HEK293 (cell line): ENCODE measurements around the gene ART1.

Experiments used
- BCL6B ChIP-seq: fragments of 450-650 bp; formaldehyde crosslinking; IDR thresholded peaks from 2 replicates; pipeline ENCODE4 v1.5.1; 2017; ENCODE audit warnings: missing biosample characterization, missing genetic modification characterization
- GLIS2 ChIP-seq: fragments of 450-650 bp; formaldehyde crosslinking; IDR thresholded peaks from 2 replicates; pipeline ENCODE4 v1.5.1; 2016; ENCODE audit warnings: missing biosample characterization, missing genetic modification characterization
- IKZF3 ChIP-seq: fragments of 450-650 bp; IDR thresholded peaks from 2 replicates; pipeline ENCODE4 v1.5.0; 2018; ENCODE audit warnings: missing biosample characterization, mild to moderate bottlenecking, missing genetic modification characterization, moderate library complexity
- INSM2 ChIP-seq: fragments of 450-650 bp; formaldehyde crosslinking; IDR thresholded peaks from 2 replicates; pipeline ENCODE4 v1.5.1; 2016; ENCODE audit warnings: missing biosample characterization, missing genetic modification characterization
- OVOL3 ChIP-seq: fragments of 450-650 bp; formaldehyde crosslinking; IDR thresholded peaks from 2 replicates; pipeline ENCODE4 v1.5.1; 2016; ENCODE audit warnings: missing biosample characterization, missing genetic modification characterization
- PBX3 ChIP-seq: sonication (generic); formaldehyde crosslinking; IDR thresholded peaks from 2 replicates; pipeline ENCODE4 v1.8.1; 2022; ENCODE audit warnings: mild to moderate bottlenecking, moderate library complexity, missing genetic modification reagents
- PRDM10 ChIP-seq: fragments of 450-650 bp; formaldehyde crosslinking; IDR thresholded peaks from 2 replicates; pipeline ENCODE4 v1.5.1; 2016; ENCODE audit warnings: missing biosample characterization, missing genetic modification characterization
- SCRT1 ChIP-seq: fragments of 450-650 bp; formaldehyde crosslinking; IDR thresholded peaks from 2 replicates; pipeline ENCODE4 v1.5.1; 2016; ENCODE audit warnings: missing biosample characterization, missing genetic modification characterization, borderline replicate concordance
- ZFP69B ChIP-seq: fragments of 450-650 bp; formaldehyde crosslinking; IDR thresholded peaks from 2 replicates; pipeline ENCODE4 v1.5.1; 2016; ENCODE audit warnings: missing biosample characterization, missing genetic modification characterization
- ZNF10 ChIP-seq: fragments of 450-650 bp; formaldehyde crosslinking; IDR thresholded peaks from 2 replicates; pipeline ENCODE4 v1.5.1; 2017; ENCODE audit warnings: missing biosample characterization, missing genetic modification characterization
- ZNF169 ChIP-seq: fragments of 450-650 bp; formaldehyde crosslinking; IDR thresholded peaks from 2 replicates; pipeline ENCODE4 v1.5.1; 2016; ENCODE audit warnings: missing biosample characterization, missing genetic modification characterization
- ZNF2 ChIP-seq: fragments of 450-650 bp; formaldehyde crosslinking; IDR thresholded peaks from 2 replicates; pipeline ENCODE4 v1.5.1; 2016; ENCODE audit warnings: missing biosample characterization, missing genetic modification characterization
- ZNF202 ChIP-seq: fragments of 450-650 bp; formaldehyde crosslinking; IDR thresholded peaks from 2 replicates; pipeline ENCODE4 v1.5.1; 2016; ENCODE audit warnings: missing biosample characterization, missing genetic modification characterization, borderline replicate concordance
- ZNF211 ChIP-seq: fragments of 450-650 bp; formaldehyde crosslinking; IDR thresholded peaks from 2 replicates; pipeline ENCODE4 v1.5.1; 2016; ENCODE audit warnings: low read depth, missing biosample characterization, missing genetic modification characterization
- ZNF23 ChIP-seq: fragments of 450-650 bp; formaldehyde crosslinking; IDR thresholded peaks from 2 replicates; pipeline ENCODE4 v1.5.1; 2016; ENCODE audit warnings: missing biosample characterization, missing genetic modification characterization, borderline replicate concordance
- ZNF248 ChIP-seq: fragments of 450-650 bp; formaldehyde crosslinking; IDR thresholded peaks from 2 replicates; pipeline ENCODE4 v1.5.1; 2017; ENCODE audit warnings: missing biosample characterization, missing genetic modification characterization
- ZNF280C ChIP-seq: fragments of 450-650 bp; formaldehyde crosslinking; IDR thresholded peaks from 2 replicates; pipeline ENCODE4 v1.5.1; 2016; ENCODE audit warnings: missing biosample characterization, missing genetic modification characterization
- ZNF335 ChIP-seq: fragments of 450-650 bp; formaldehyde crosslinking; conservative IDR thresholded peaks from 2 replicates; pipeline ENCODE4 v1.5.1; 2016; ENCODE audit warnings: missing biosample characterization, missing genetic modification characterization
- ZNF341 ChIP-seq: fragments of 450-650 bp; formaldehyde crosslinking; IDR thresholded peaks from 2 replicates; pipeline ENCODE4; 2016; ENCODE audit warnings: low read depth, missing biosample characterization, missing genetic modification characterization
- ZNF449 ChIP-seq: fragments of 450-650 bp; formaldehyde crosslinking; IDR thresholded peaks from 2 replicates; pipeline ENCODE4 v1.5.1; 2017; ENCODE audit warnings: missing biosample characterization, mild to moderate bottlenecking, missing genetic modification characterization, moderate library complexity
- ZNF548 ChIP-seq: fragments of 450-650 bp; formaldehyde crosslinking; IDR thresholded peaks from 2 replicates; pipeline ENCODE4 v1.5.1; 2016; ENCODE audit warnings: missing biosample characterization, missing genetic modification characterization
- ZNF558 ChIP-seq: fragments of 450-650 bp; formaldehyde crosslinking; IDR thresholded peaks from 2 replicates; pipeline ENCODE4 v1.5.1; 2016; ENCODE audit warnings: missing biosample characterization, missing genetic modification characterization
- ZNF701 ChIP-seq: fragments of 450-650 bp; formaldehyde crosslinking; IDR thresholded peaks from 2 replicates; pipeline ENCODE4 v1.5.1; 2016; ENCODE audit warnings: missing biosample characterization, missing genetic modification characterization
- ZNF707 ChIP-seq: fragments of 450-650 bp; formaldehyde crosslinking; IDR thresholded peaks from 2 replicates; pipeline ENCODE4 v1.5.1; 2016; ENCODE audit warnings: missing biosample characterization, missing genetic modification characterization
- ZNF747 ChIP-seq: fragments of 450-650 bp; formaldehyde crosslinking; IDR thresholded peaks from 2 replicates; pipeline ENCODE4 v1.5.1; 2016; ENCODE audit warnings: missing biosample characterization, missing genetic modification characterization
- ZNF792 ChIP-seq: fragments of 450-650 bp; formaldehyde crosslinking; IDR thresholded peaks from 2 replicates; pipeline ENCODE4 v1.5.1; 2016; ENCODE audit warnings: missing biosample characterization, missing genetic modification characterization

ART1 gene

GRCh38 chr11:3642071-3642951 is 2.6 kb upstream of the ART1 start (continued):
- no peak for TF ChIP-seq ZNF248 (tag by site-specific recombination)
- TF ChIP-seq ZNF10 (tag by site-specific recombination) = no peak
- TF ChIP-seq PBX3 (CRISPR knock-in tag) = no peak
- TF ChIP-seq ZNF558 (tag by site-specific recombination) = no peak
- no peak for TF ChIP-seq ZFP69B (tag by site-specific recombination)
- no peak for TF ChIP-seq ZNF2
- TF ChIP-seq ZNF548 (tag by site-specific recombination) = no peak
- TF ChIP-seq ZNF202 (tag by site-specific recombination) = no peak
- TF ChIP-seq INSM2 (tag by site-specific recombination) = no peak
- TF ChIP-seq ZNF23 = no peak
- TF ChIP-seq ZNF747 (tag by site-specific recombination) = no peak
- no peak for TF ChIP-seq SCRT1 (tag by site-specific recombination)
- no peak for TF ChIP-seq ZNF169 (tag by site-specific recombination)
- TF ChIP-seq ZNF449 (tag by site-specific recombination) = 0 out of 2 replicates have a peak, but pooled peaks have one; percentile 40
- TF ChIP-seq OVOL3 (tag by site-specific recombination) = no peak
- peak; percentile 67 for TF ChIP-seq IKZF3
- peak; percentile 92 for TF ChIP-seq GLIS2
- TF ChIP-seq ZNF701 (tag by site-specific recombination) = no peak
- TF ChIP-seq PRDM10 = no peak
- TF ChIP-seq ZNF211 (tag by site-specific recombination) = no peak
- TF ChIP-seq ZNF707 (tag by site-specific recombination) = no peak
- TF ChIP-seq ZNF335 (tag by site-specific recombination) = peak; percentile 84
- TF ChIP-seq ZNF792 (tag by site-specific recombination) = 0 out of 2 replicates have a peak, but pooled peaks have one; percentile 50
- TF ChIP-seq BCL6B = no peak
- TF ChIP-seq ZNF341 (tag by site-specific recombination) = peak; percentile 10
- no peak for TF ChIP-seq ZNF280C
